H9 (cell line): ENCODE data around the gene SCN4A. TPM values are rescaled to one million over a fixed set of nuclear protein-coding genes. Genes with fewer than 3 reads are reported as not detected.

Source experiments
- DNase-seq: peaks from one replicate; pipeline ENCODE4 v3.0.0-alpha.2; 2017
- H2AFZ ChIP-seq: one replicate; pipeline ENCODE4 v1.6.1; 2013; ENCODE audit warnings: mild to moderate bottlenecking, low read length, control low read depth, moderate library complexity
- H2AK5ac ChIP-seq: 2 replicates; pipeline ENCODE4 v1.6.1; 2013; ENCODE audit warnings: low read length, control low read depth, mixed read lengths; ENCODE audit not compliant: insufficient read length
- H2BK120ac ChIP-seq: one replicate; pipeline ENCODE4 v1.6.1; 2013; ENCODE audit warnings: low read depth, mild to moderate bottlenecking, low read length, control low read depth, inconsistent platforms; ENCODE audit not compliant: poor library complexity, severe bottlenecking
- H2BK12ac ChIP-seq: 2 replicates; pipeline ENCODE4 v1.6.1; 2013; ENCODE audit warnings: low read length, control low read depth, mixed read lengths, low read depth; ENCODE audit not compliant: insufficient read length
- H2BK15ac ChIP-seq: 2 replicates; pipeline ENCODE4 v1.6.1; 2013; ENCODE audit warnings: low read depth, low read length, control low read depth
- H2BK20ac ChIP-seq: one replicate; pipeline ENCODE4 v1.6.1; 2013; ENCODE audit warnings: low read depth, mild to moderate bottlenecking, low read length, control low read depth, inconsistent platforms; ENCODE audit not compliant: poor library complexity, severe bottlenecking
- H2BK5ac ChIP-seq: 2 replicates; pipeline ENCODE4 v1.6.1; 2013; ENCODE audit warnings: low read length, control low read depth, mixed read lengths; ENCODE audit not compliant: insufficient read length
- H3K14ac ChIP-seq: 2 replicates; pipeline ENCODE4 v1.6.1; 2013; ENCODE audit warnings: low read length, control low read depth; ENCODE audit not compliant: insufficient read depth
- H3K18ac ChIP-seq: 2 replicates; pipeline ENCODE4 v1.6.1; 2013; ENCODE audit warnings: low read depth, mild to moderate bottlenecking, mixed read lengths, low read length, control low read depth; ENCODE audit not compliant: insufficient read length
- H3K23ac ChIP-seq: 2 replicates; pipeline ENCODE4 v1.6.1; 2013; ENCODE audit warnings: low read length, control low read depth, mixed read lengths, low read depth; ENCODE audit not compliant: insufficient read length
- H3K23me2 ChIP-seq: 2 replicates; pipeline ENCODE4 v1.6.1; 2013; ENCODE audit warnings: low read depth, mild to moderate bottlenecking, mixed read lengths, low read length, control low read depth; ENCODE audit not compliant: insufficient read length, poor library complexity, severe bottlenecking
- H3K27ac ChIP-seq: 2 replicates; pipeline ENCODE4 v1.5.1; 2013; ENCODE audit warnings: low read length, control low read depth, mixed read lengths, low read depth; ENCODE audit not compliant: insufficient read length
- H3K27me3 ChIP-seq: 2 replicates; pipeline ENCODE4 v1.6.1; 2013; ENCODE audit warnings: low read length, control low read depth, inconsistent platforms; ENCODE audit not compliant: insufficient read depth
- H3K4ac ChIP-seq: 2 replicates; pipeline ENCODE4 v1.6.1; 2013; ENCODE audit warnings: low read depth, mild to moderate bottlenecking, control low read depth, inconsistent platforms, low read length, moderate library complexity
- H3K4me1 ChIP-seq: 2 replicates; pipeline ENCODE4 v1.6.1; 2013; ENCODE audit warnings: low read length, control low read depth, inconsistent platforms; ENCODE audit not compliant: insufficient read depth
- H3K4me2 ChIP-seq: 2 replicates; pipeline ENCODE4 v1.6.1; 2013; ENCODE audit warnings: low read length, control low read depth, mixed read lengths; ENCODE audit not compliant: insufficient read length, insufficient read depth
- H3K56ac ChIP-seq: 2 replicates; pipeline ENCODE4 v1.6.1; 2013; ENCODE audit warnings: low read depth, mild to moderate bottlenecking, mixed read lengths, low read length, control low read depth; ENCODE audit not compliant: insufficient read length
- H3K79me1 ChIP-seq: 2 replicates; pipeline ENCODE4 v1.6.1; 2013; ENCODE audit warnings: low read depth, mild to moderate bottlenecking, moderate library complexity, low read length, control low read depth, inconsistent platforms; ENCODE audit not compliant: insufficient read depth, poor library complexity, severe bottlenecking
- H3K79me2 ChIP-seq: 2 replicates; pipeline ENCODE4 v1.6.1; 2013; ENCODE audit warnings: low read length, control low read depth, inconsistent platforms; ENCODE audit not compliant: insufficient read depth
- H3K9ac ChIP-seq: 2 replicates; pipeline ENCODE4 v1.6.1; 2013; ENCODE audit warnings: low read length, control low read depth, mixed read lengths; ENCODE audit not compliant: insufficient read length; ENCODE audit errors: extremely low read depth
- H3K9me3 ChIP-seq: one replicate; pipeline ENCODE4 v1.6.1; 2013; ENCODE audit warnings: low read depth, low read length, inconsistent platforms; ENCODE audit not compliant: control insufficient read depth
- H3T11ph ChIP-seq: one replicate; pipeline ENCODE4 v1.6.1; 2013; ENCODE audit warnings: mild to moderate bottlenecking, low read length, control low read depth, inconsistent platforms
- H4K20me1 ChIP-seq: one replicate; pipeline ENCODE4 v1.6.1; 2013; ENCODE audit not compliant: control insufficient read depth, insufficient read length, insufficient read depth
- H4K5ac ChIP-seq: 2 replicates; pipeline ENCODE4 v1.6.1; 2013; ENCODE audit warnings: low read depth, mild to moderate bottlenecking, mixed read lengths, low read length, control low read depth; ENCODE audit not compliant: insufficient read length
- H4K8ac ChIP-seq: replicated peaks from 2 replicates; pipeline ENCODE4 v1.6.1; 2013; ENCODE audit warnings: low read length, control low read depth, mixed read lengths, low read depth; ENCODE audit not compliant: insufficient read length
- H4K91ac ChIP-seq: 2 replicates; pipeline ENCODE4 v1.6.1; 2013; ENCODE audit warnings: low read depth, mild to moderate bottlenecking, moderate library complexity, mixed read lengths, low read length, control low read depth; ENCODE audit not compliant: insufficient read length
- H3K27ac Mint-ChIP-seq, 3 experiments: 2 replicates in 2 of 3; 3 replicates in 1 of 3; pipeline ENCODE4 v1.8.0; 2020 to 2021; ENCODE audit warnings: mixed read lengths in 3 of 3, mild to moderate bottlenecking in 1 of 3, moderate library complexity in 1 of 3
- H3K27me3 Mint-ChIP-seq: 2 replicates; pipeline ENCODE4 v1.8.0; 2021; ENCODE audit warnings: low read depth, mild to moderate bottlenecking, moderate library complexity, mixed read lengths
- H3K36me3 Mint-ChIP-seq, 3 experiments: 2 replicates in 2 of 3; 3 replicates in 1 of 3; pipeline ENCODE4 v1.8.0; 2020 to 2021; ENCODE audit warnings: low read depth in 3 of 3, mixed read lengths in 3 of 3; ENCODE audit not compliant: insufficient read depth in 1 of 3
- H3K4me1 Mint-ChIP-seq, 2 experiments: 2 replicates each; pipeline ENCODE4 v1.8.0; 2020; ENCODE audit warnings: mixed read lengths in 2 of 2
- H3K4me3 Mint-ChIP-seq, 2 experiments: 2 replicates in 1 of 2; 3 replicates in 1 of 2; pipeline ENCODE4 v1.8.0; 2020 to 2021; ENCODE audit warnings: mild to moderate bottlenecking in 2 of 2, mixed read lengths in 2 of 2, moderate library complexity in 1 of 2
- H3K9me3 Mint-ChIP-seq, 2 experiments: 2 replicates in 1 of 2; 3 replicates in 1 of 2; pipeline ENCODE4 v1.8.0; 2020; ENCODE audit warnings: mild to moderate bottlenecking in 2 of 2, mixed read lengths in 2 of 2, moderate library complexity in 1 of 2
- CTCF ChIP-seq: fragments of 200-600 bp; sonication (generic); conservative IDR thresholded peaks from 3 replicates; pipeline ENCODE4 v1.8.0; 2021; ENCODE audit warnings: antibody characterized with exemption, mild to moderate bottlenecking
- WGBS: extraction: QIAGEN DNeasy Blood & Tissue Kit; methylation state at CpG from one replicate; pipeline ENCODE4 v1.1.7; 2013; ENCODE audit warnings: missing lambda C conversion rate, low lambda C conversion rate, mixed read lengths; ENCODE audit not compliant: insufficient read length; ENCODE audit errors: extremely low coverage; 5-methylcytosine and 5-hydroxymethylcytosine counted together
- total RNA-seq: library from RNA; stranded (reverse); gene quantifications from 2 replicates; pipeline ENCODE4 v1.2.1, GENCODE V29; 2021

SCN4A gene
- total RNA-seq, 1 experiment from 2014 or later, result 5.8 TPM

- no peak for DNase-seq
Observed at GRCh38 chr17:63931981-63932561, 40.6 kb downstream of the SCN4A start, which contains the start of gene CD79B. TSS of gene CD79B (minus strand) at chr17:63932331. CDS start at chr17:63932261, 70 bp downstream.

More at GRCh38 chr17:63931981-63932561, 40.6 kb downstream of the SCN4A start, which contains the start of gene CD79B:
- Histone ChIP-seq H3K27me3 (no peaks in the 10 kb centered on the region), H4K8ac (no peak within 1 kb of the TSS), H4K91ac (no peak within 1 kb of the TSS), H2BK12ac (no peak within 1 kb of the TSS), H2AK5ac (no peak within 1 kb of the TSS), H3K9ac (no peak within 1 kb of the TSS), H2BK120ac (no peak within 1 kb of the TSS), H3T11ph (no peak within 1 kb of the TSS), H3K23me2 (no peaks in the 10 kb centered on the region), H3K56ac (no peak within 1 kb of the TSS), H4K5ac (no peak within 1 kb of the TSS), H3K79me2 (no peaks in the 10 kb centered on the region), H3K79me1 (no peaks in the 10 kb centered on the region), H3K14ac (peak within 1 kb of the TSS; percentile 29), H3K4me1 (no peaks in the 10 kb centered on the region; the same call in 1 of the 2 replicates), H2AFZ (no peak within 1 kb of the TSS), H2BK20ac (no peak within 1 kb of the TSS), H3K4ac (no peak within 1 kb of the TSS), H3K18ac (no peak within 1 kb of the TSS), H2BK5ac (no peak within 1 kb of the TSS), H3K23ac (no peak within 1 kb of the TSS), H4K20me1 (no peaks in the 10 kb centered on the region), H3K4me2 (no peak within 1 kb of the TSS), H3K9me3 (no peaks in the 10 kb centered on the region), H2BK15ac (no peak within 1 kb of the TSS), H3K27ac (no peak within 1 kb of the TSS)
- TF ChIP-seq CTCF, result no peak
- no peaks in the 10 kb centered on the region; the same call in none of the 2 replicates for H3K27me3 Mint-ChIP-seq
- H3K27ac Mint-ChIP-seq, result no peak within 1 kb of the TSS
- no peaks in the 10 kb centered on the region for H3K9me3 Mint-ChIP-seq
- no CpG with 5 or more reads among the region's 19 CpGs for whole genome bisulfite sequencing
- peaks cover 16 to 23% of the 10 kb centered on the region in 2 experiments for H3K4me1 Mint-ChIP-seq
- H3K4me3 Mint-ChIP-seq, result no peak within 1 kb of the TSS; a peak in 2 of 5 replicates
- no peaks in the 10 kb centered on the region; a peak in 1 of 7 replicates for H3K36me3 Mint-ChIP-seq
